Measurements from ENCODE around the gene PARP9.
"Not testable (repeated sequence)": the region's sequence is repeated elsewhere in the genome, so short reads cannot be mapped to it uniquely, and the experiment has no call there.

PARP9 gene

DNA sequence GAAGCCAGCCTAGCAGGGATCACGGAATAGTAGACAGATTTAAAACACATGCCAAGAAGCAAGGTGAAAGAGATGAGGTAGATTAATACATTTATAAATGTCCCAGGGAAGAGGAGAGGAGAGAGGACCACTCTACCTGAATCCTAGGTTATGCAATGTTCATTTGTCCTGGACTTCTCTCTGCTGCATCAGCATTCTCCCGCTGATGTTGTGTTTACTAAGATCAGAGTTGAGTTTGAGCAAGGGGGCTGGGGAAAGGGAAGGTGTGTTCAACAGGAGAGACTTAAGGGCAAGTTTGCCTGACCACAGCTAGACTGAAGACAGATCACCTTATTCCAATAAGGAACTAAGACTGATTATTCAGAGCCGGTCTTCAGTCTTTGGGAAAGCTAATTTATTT, 48.2 kb downstream of the PARP9 start:
- no peak for DNase-seq

DNA sequence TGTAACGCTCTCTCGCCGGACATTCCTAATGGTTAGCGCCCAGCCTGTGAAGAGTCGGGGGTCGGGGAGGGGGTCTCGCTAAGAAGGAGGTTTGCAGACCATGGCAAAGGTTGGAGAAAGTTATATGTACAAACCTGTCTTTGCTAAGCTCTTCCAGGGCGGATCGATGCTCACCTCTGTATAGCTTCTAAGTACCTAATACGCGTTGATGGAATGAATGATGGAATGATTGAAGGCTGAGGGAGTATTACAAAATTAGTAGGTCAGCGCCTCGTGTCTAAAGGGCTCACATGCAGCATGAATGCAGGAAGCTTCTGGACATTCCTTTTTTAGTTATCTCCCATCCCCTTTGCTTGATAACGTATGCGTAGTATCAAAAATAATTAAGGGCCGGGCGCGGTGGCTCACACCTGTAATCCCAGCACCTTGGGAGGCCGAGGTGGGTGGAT, 49.1 kb downstream of the PARP9 start:
- DNase-seq: no peak

DNA sequence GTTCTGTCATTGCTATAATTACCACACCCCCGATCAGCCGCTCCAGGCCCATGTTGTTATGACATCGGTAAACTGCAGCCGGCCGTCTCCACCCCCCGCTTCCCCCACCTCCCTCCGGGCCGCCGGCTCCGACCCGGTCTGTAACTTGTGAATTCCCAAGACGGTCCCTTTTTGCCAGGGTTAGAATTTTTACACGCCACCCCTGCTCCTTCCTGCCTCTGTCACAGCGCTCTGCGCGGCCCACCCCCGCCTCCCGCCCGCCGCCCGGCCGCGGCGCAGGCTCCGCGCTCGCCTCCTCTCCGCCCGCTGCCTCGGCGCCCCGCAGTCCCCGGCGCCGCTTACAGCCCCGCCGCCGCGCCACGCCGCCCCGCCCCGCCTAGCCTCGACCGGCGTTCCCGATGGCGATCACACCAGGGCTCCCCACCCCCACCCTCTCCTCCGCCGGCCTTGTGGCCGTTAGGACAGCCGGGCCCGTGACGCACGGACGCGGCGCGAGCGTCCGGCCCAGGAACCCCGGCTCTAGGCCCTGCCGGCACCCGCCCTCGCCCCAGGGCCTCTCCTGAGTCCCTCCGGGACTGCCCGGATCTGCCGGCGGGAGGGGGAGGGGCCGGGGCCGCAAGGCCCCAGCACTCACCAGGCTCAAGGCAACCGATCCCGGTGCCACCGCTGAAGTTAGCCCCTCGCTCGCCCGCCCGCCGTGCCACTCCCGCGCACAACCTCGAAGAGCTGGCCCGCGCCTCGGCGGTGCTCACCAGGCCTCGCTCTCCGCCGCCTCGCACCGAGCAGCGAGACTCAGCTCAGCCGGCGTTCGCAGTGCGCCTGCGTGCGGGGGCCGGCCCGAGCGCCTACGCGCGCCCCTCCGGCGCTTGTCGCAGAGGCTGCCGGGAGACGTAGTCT, 49.7 kb downstream of the PARP9 start, which contains the start of gene KPNA1:
Gene KPNA1 (minus strand): TSS at position 817 of the 897 bp plus-strand sequence. CDS start 18,374 bp downstream, outside the sequence.
- peak; percentile 75 for DNase-seq

DNA sequence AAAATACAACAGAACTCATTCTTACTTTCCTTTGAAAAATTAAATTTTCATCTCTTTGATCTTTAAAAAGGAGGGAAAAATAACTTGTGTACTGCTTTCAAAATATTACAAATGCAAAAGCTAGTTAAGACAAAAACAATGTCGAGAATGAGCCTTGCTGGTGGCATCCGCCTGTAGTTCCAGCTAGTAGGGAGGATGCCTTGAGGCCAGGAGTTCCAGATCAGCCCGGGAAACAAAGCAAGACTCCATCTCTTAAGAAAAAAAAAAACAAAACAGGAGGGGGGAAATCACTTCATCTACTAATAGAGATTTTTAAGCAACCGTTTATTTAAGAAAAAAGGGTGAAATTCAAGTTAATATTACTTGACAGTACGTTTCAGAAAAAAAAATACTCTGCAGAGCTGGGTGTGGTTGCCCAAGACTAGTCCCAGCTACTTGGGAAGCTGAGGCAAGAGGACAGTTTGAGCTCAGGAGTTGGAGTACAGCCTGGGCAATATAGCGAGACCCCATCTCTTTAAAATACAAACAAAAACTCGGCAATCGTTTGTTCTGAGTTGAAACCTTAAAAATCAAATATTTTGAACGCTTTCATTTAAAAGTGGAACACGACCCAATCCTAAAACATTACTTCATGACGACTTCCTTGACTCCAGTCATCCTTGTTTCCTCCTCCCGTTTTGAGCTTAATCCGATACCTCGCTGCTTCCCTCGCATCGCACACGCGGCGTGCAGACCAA, 50.5 kb downstream of the PARP9 start:
- DNase-seq: no peak

DNA sequence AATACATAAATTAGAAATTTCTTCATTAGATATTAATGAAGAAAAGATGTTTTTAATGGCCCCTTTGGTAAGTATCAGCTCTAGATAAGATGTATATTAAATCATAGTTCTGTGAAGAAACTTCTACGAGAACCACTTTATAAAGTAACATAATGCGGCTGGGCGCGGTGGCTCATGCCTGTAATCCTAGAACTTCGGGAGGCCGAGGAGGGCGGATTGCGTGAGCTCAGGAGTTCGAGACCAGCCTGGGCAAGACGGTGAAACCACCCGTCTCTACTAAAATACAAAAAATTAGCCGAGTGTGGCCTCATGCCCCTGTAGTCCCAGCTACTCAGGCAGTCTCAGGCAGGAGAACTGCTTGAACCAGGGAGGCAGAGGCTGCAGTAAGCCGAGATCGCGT, 51.8 kb downstream of the PARP9 start:
- DNase-seq: no peak

DNA sequence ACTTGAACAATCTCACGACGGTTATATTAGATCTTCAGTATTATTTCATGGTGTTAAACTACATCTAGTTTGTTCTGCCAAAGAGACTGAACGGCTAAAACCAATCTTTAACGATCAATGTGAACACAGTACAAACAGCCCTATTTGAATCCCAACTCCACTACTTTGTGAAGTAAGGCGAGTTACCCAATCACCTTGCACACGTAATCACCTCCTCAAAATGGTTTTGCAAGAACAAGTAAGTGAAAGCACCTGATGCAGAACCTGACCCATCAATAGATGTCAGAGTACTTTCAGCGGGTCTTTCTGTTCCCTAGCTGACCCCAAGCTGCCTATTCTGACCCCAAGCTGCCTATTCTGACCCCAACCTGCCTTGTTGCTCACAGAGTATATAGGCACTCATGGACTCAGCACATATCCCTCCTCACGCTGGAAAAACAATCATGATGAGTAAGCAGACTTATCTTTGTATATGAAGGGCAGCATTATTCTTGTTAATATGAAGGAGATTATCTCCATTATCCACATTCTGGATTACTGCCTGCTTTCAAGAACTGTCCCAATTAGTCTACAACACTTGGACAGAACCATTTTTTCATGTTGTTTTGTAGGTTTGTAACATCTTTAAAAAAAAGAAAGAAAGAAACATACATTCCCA, 53.1 kb downstream of the PARP9 start:
- no peak for DNase-seq

- DNase-seq: not testable (repeated sequence)
Observed at GRCh38 chr3:122508944-122509343, 55.2 kb downstream of the PARP9 start.

- DNase-seq: no peak
Observed at GRCh38 chr3:122508135-122508914, 55.8 kb downstream of the PARP9 start.

DNA sequence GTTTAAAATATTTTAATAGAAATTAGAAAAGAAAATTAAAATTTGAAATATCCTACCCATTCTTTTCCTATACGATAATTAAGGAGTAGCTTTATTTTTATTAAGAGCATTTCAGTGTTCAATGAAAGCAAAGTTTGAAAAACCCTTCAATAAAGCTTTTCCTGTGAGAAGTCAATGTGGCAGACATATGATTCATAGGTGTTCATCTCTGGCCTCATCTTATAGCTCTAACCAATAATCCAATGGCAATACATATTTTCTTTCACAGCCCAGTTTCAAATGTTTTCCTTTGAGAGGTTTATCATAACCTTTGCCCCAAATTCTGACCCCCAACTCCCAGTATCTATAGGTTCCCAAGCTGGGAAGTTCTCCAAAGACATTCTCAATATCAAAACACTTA, 57.6 kb downstream of the PARP9 start:
- DNase-seq: no peak

DNA sequence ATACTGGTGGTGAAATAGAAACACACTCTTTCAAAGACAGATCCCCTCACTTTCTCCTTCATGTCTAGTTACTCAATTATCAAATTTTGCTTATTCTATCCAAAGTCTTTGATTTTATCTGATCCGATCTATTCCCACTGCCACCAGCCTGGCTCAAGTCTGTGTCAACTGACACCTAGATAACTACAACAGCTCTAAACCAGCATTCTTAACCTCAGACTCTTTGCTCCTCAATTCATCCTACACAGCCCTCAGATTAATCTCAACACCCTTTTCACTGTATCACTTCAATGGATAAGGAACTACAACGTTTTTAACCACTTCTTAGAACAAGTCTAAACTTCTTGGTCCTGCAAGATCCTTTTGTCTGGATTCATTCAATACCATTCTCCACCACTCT, 58.4 kb downstream of the PARP9 start:
- no peak for DNase-seq

DNA sequence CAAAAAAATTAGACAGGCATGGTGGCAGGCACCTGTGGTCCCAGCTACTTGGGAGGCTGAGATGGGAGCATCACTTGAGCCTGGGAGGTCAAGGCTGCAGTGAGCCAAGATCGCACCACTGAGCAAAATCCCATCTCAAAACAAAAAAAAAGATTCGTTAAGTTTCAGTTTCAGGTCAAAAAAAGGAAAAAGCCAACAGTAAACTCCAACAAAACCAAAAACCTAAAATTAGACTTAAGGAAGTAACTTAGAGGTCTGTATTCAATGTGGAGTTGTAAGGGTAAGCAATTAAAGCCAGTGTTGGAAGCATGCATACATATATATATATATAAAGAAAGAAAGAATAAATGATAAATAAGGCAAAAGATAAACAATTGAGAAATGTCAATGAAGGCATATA, 61.2 kb downstream of the PARP9 start:
- DNase-seq: no peak

- no peak for DNase-seq
Observed at GRCh38 chr3:122502139-122502538, 62.0 kb downstream of the PARP9 start.

DNA sequence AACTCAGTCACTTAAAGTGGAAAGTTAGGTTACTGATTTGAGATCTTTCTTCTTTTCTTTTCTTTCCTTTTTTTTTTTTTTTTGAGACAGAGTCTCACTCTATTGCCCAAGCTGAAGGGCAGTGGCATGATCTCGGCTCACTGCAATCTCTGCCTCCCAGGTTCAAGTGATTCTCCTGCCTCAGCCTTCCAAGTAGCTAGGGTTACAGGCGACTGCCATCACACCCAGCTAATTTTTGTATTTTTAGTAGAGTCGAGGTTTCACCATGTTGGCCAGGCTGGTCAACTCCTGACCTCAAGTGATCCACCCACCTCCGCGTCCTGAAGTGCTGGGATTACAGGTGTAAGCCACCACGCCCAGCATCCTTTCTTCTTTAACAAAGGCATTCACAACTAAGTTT, 63.1 kb downstream of the PARP9 start:
- not testable (repeated sequence) for DNase-seq

DNA sequence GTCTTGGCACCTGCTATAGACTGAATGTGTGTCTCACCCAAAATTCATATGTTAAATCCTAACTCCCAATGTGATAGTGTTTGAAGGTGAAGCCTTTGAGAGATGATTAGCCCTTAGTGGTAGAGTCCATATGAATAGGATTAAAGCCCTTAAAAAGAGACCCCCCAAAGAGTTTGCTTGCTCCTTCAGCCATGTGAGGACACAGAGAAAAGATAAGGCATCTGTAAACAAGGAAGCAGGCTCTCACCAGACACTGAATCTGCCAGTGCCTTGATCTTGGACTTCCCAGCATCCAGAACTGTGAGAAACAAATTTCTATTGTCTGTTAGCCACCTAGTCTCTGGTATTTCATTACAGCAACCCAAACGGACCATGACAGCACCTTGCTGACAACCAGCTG, 65.9 kb downstream of the PARP9 start:
- DNase-seq: no peak

GRCh38 chr3:122497425-122497824, 66.7 kb downstream of the PARP9 start:
- DNase-seq: no peak

DNA sequence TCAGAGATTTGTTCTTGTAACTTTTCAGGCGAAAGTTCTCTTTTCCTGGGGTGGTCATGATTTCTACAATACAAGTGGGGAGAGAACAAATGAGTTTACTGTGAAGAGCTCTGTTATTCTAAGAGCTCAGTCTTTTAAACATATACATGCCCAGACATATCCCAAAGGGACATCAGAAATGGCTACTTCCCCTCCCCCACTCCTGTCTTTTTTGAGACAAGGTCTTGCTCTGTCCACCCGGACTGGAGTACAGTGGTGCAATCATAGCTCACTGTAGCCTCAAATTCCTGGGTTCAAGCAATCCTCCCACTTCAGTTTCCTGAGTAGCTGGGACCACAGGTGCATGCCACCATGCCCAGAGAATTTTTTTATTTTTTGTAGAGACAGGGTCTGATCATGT, 67.6 kb downstream of the PARP9 start:
- no peak for DNase-seq

DNA sequence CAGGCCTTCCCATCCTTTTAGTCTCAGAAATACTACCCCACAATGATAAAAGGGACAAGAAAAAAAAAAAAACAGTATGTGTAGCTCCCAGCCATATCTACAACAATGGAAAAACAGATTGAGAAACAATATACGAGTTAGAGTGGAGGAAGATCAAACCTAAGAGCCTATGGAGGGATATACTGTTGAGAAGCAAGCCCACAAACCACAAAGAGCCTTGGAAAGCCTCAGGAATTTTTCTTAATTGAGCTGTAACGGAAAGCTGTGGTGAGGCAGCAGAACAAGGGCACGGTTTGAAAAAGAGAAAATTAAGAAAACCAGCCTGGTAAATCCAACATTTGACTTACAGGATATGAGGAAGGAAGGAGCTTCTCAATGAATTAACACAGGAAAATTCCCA, 70.8 kb downstream of the PARP9 start:
- DNase-seq: no peak

- no peak for DNase-seq
Observed at GRCh38 chr3:122488262-122488973, 75.7 kb downstream of the PARP9 start.

DNA sequence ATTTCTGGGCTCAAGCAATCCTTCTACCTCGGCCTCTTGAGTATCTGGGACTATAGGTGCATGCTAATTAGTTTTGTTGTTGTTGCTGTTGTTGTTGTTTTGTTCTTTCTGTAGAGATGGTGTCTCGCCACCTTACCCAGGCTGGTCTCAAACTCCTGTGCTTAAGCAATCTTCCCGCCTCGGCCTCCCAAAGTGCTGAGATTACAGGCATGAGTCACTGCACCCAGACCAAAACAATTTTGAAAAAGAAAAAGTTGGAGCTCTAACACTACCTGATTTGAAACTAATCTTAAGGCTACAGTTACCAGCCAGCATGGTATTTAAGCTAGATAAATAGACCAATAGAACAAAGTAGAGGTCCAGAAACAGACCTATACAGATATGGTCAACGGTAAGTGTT, 79.1 kb downstream of the PARP9 start:
- no peak for DNase-seq

- DNase-seq: no peak
Observed at GRCh38 chr3:122481390-122481789, 82.7 kb downstream of the PARP9 start.
